GM23338 (cell line): Measurements from ENCODE around the gene RPL37A. TPM values are rescaled to one million over a fixed set of nuclear protein-coding genes. Genes with fewer than 3 reads are reported as not detected.

Source experiments
- ATAC-seq: fragments of 200-7000 bp; cut with Tn5 transposase; 3 replicates; pipeline ENCODE4 v1.9.1; 2020
- DNase-seq: peaks from one replicate; pipeline ENCODE4 v3.0.0-alpha.2; 2015; ENCODE audit warnings: low spot score
- H2AFZ ChIP-seq: fragments of 200-600 bp; sonication (generic); 2 replicates; pipeline ENCODE4 v1.8.0; 2016; ENCODE audit warnings: antibody characterized with exemption, mild to moderate bottlenecking, moderate library complexity
- H3F3A ChIP-seq: fragments of 200-600 bp; sonication (generic); replicated peaks from 2 replicates; pipeline ENCODE4 v1.8.0; 2017; ENCODE audit warnings: antibody characterized with exemption, mixed run types, low read depth
- H3K27ac ChIP-seq: fragments of 200-600 bp; sonication (generic); 2 replicates; pipeline ENCODE4 v1.6.1; 2016; ENCODE audit warnings: low read depth
- H3K27me3 ChIP-seq: fragments of 200-600 bp; sonication (generic); 2 replicates; pipeline ENCODE4 v1.8.0; 2016; ENCODE audit warnings: mild to moderate bottlenecking, mixed run types, moderate library complexity; ENCODE audit not compliant: insufficient read depth
- H3K36me3 ChIP-seq: fragments of 200-600 bp; sonication (generic); 2 replicates; pipeline ENCODE4 v1.8.0; 2016; ENCODE audit warnings: mild to moderate bottlenecking; ENCODE audit not compliant: insufficient read depth
- H3K4me1 ChIP-seq: fragments of 200-600 bp; sonication (generic); 2 replicates; pipeline ENCODE4 v1.8.0; 2016; ENCODE audit warnings: mild to moderate bottlenecking, moderate library complexity; ENCODE audit not compliant: insufficient read depth
- H3K4me2 ChIP-seq: fragments of 200-600 bp; sonication (generic); 2 replicates; pipeline ENCODE4 v1.7.1; 2017; ENCODE audit warnings: mixed run types
- H3K4me3 ChIP-seq: fragments of 200-600 bp; sonication (generic); 2 replicates; pipeline ENCODE4 v1.6.1; 2016; ENCODE audit warnings: mixed run types
- H3K79me2 ChIP-seq: fragments of 200-600 bp; sonication (generic); replicated peaks from 2 replicates; pipeline ENCODE4 v1.8.0; 2017; ENCODE audit warnings: mild to moderate bottlenecking; ENCODE audit not compliant: insufficient read depth
- H3K9me2 ChIP-seq: fragments of 200-600 bp; sonication (generic); 2 replicates; pipeline ENCODE4 v1.8.0; 2017; ENCODE audit not compliant: insufficient read depth
- H4K20me1 ChIP-seq: fragments of 200-600 bp; sonication (generic); replicated peaks from 2 replicates; pipeline ENCODE4 v1.8.0; 2017; ENCODE audit warnings: mild to moderate bottlenecking; ENCODE audit not compliant: insufficient read depth
- H3K27ac Mint-ChIP-seq: 2 replicates; pipeline ENCODE4 v1.8.0; 2020; ENCODE audit warnings: inconsistent platforms, mild to moderate bottlenecking, moderate library complexity, mixed read lengths
- H3K27me3 Mint-ChIP-seq: 3 replicates; pipeline ENCODE4 v1.8.0; 2022; ENCODE audit warnings: low read depth, mild to moderate bottlenecking, moderate library complexity, mixed read lengths, inconsistent platforms; ENCODE audit not compliant: insufficient read depth, poor library complexity
- H3K36me3 Mint-ChIP-seq: 3 replicates; pipeline ENCODE4 v1.8.0; 2021; ENCODE audit warnings: low read depth, mild to moderate bottlenecking, inconsistent platforms, moderate library complexity, mixed read lengths
- H3K4me1 Mint-ChIP-seq: 3 replicates; pipeline ENCODE4 v1.8.0; 2020; ENCODE audit warnings: mild to moderate bottlenecking, inconsistent platforms, mixed read lengths
- H3K4me3 Mint-ChIP-seq: 3 replicates; pipeline ENCODE4 v1.8.0; 2021; ENCODE audit warnings: moderate library complexity, mild to moderate bottlenecking, inconsistent platforms, mixed read lengths
- H3K9me3 Mint-ChIP-seq: 3 replicates; pipeline ENCODE4 v1.8.0; 2020; ENCODE audit warnings: moderate library complexity, mild to moderate bottlenecking, inconsistent platforms, mixed read lengths
- CREB1 ChIP-seq: fragments of 250-450 bp; sonication (Bioruptor Pico); IDR thresholded peaks from 2 replicates; pipeline ENCODE4 v1.5.0; 2020; ENCODE audit warnings: low read depth, mild to moderate bottlenecking, moderate library complexity
- CTCF ChIP-seq, 2 experiments: fragments of 200-600 bp in 1 of 2; sonication (generic) in 1 of 2; conservative IDR thresholded peaks; 2 replicates each; pipeline versions ENCODE4 v1.5.1 to v1.6.1; 2016 to 2017; ENCODE audit warnings: antibody characterized with exemption in 2 of 2, low read depth in 2 of 2, mild to moderate bottlenecking in 2 of 2, moderate library complexity in 1 of 2
- ETS1 ChIP-seq: IDR thresholded peaks from 2 replicates; pipeline ENCODE4 v1.6.1; 2016; ENCODE audit warnings: antibody characterized with exemption
- EZH2 ChIP-seq: fragments of 200-600 bp; sonication (generic); IDR thresholded peaks from one replicate; pipeline ENCODE4 v1.8.0; 2017; ENCODE audit warnings: antibody characterized with exemption, mild to moderate bottlenecking, low read depth; ENCODE audit not compliant: unreplicated experiment
- EZH2phosphoT487 ChIP-seq: fragments of 200-600 bp; sonication (generic); IDR thresholded peaks from one replicate; pipeline ENCODE4 v1.8.1; 2018; ENCODE audit warnings: antibody characterized with exemption; ENCODE audit not compliant: unreplicated experiment
- JUNB ChIP-seq: IDR thresholded peaks from one replicate; pipeline ENCODE4 v1.6.1; 2016; ENCODE audit warnings: antibody characterized with exemption; ENCODE audit not compliant: unreplicated experiment
- NANOG ChIP-seq: IDR thresholded peaks from 2 replicates; pipeline ENCODE4 v1.6.1; 2016; ENCODE audit warnings: antibody characterized with exemption, borderline replicate concordance
- POLR2AphosphoS5 ChIP-seq: IDR thresholded peaks from 2 replicates; pipeline ENCODE4 v1.6.1; 2016; ENCODE audit warnings: antibody characterized with exemption, low read depth
- REST ChIP-seq: IDR thresholded peaks from one replicate; pipeline ENCODE4 v1.6.1; 2018; ENCODE audit warnings: antibody characterized with exemption; ENCODE audit not compliant: unreplicated experiment
- ZNF114 ChIP-seq: fragments of 250-450 bp; sonication (Bioruptor Pico); IDR thresholded peaks from 2 replicates; pipeline ENCODE4 v1.5.0; 2020; ENCODE audit warnings: mild to moderate bottlenecking, moderate library complexity
- ZNF331 ChIP-seq: fragments of 250-450 bp; sonication (Bioruptor Pico); IDR thresholded peaks from 2 replicates; pipeline ENCODE4 v1.5.0; 2020; ENCODE audit warnings: low read depth, mild to moderate bottlenecking, moderate library complexity
- ZNF462 ChIP-seq: fragments of 250-450 bp; sonication (Bioruptor Pico); IDR thresholded peaks from 2 replicates; pipeline ENCODE4 v1.5.0; 2020; ENCODE audit warnings: mild to moderate bottlenecking, moderate library complexity
- polyA plus RNA-seq: library from polyadenylated mRNA; unstranded; fragments of >200 nt; fragmentation: Nextera tagmentation; extraction: Ambion mirVana; gene quantifications from 2 replicates; pipeline ENCODE4 v1.2.1, GENCODE V29; 2016
- total RNA-seq: library from RNA; depleted of rRNA; stranded (reverse); fragments of >200 nt; shearing (Covaris generic); gene quantifications from 2 replicates; pipeline ENCODE4 v1.2.3, GENCODE V29; 2014

RPL37A gene
- total and polyA plus RNA-seq, 2 experiments from 2014 or later: 1,118 to 5,036 TPM

GRCh38 chr2:216534809-216535208, 36.2 kb downstream of the RPL37A start (continued):
- TF ChIP-seq POLR2AphosphoS5: no peak
- TF ChIP-seq CREB1 (CRISPR knock-in tag): no peak
- no peak for TF ChIP-seq ZNF331 (CRISPR knock-in tag)
- no peak for TF ChIP-seq EZH2phosphoT487
- TF ChIP-seq NANOG: no peak

- Mint-ChIP-seq H3K4me1 (peaks cover 17% of the 10 kb centered on the region), H3K9me3 (no peaks in the 10 kb centered on the region; the same call in 2 of the 3 replicates), H3K4me3 (no peak overlapping the region), H3K36me3 (no peaks in the 10 kb centered on the region), H3K27ac (no peak overlapping the region), H3K27me3 (peaks cover 4% of the 10 kb centered on the region)
- ATAC-seq (peak; percentile 27; the same call in 1 of the 3 replicates), DNase-seq (no peak)
- H3K79me2 ChIP-seq: no peaks in the 10 kb centered on the region
- H3K27me3 ChIP-seq: no peaks in the 10 kb centered on the region
- H3K9me2 ChIP-seq: no peaks in the 10 kb centered on the region
- H3K27ac ChIP-seq: no peak overlapping the region
- no peaks in the 10 kb centered on the region for H3K36me3 ChIP-seq
- 0 out of 2 replicates have a peak, but pooled peaks cover 4% of the 10 kb centered on the region for H3F3A ChIP-seq
- H4K20me1 ChIP-seq: no peaks in the 10 kb centered on the region
- H3K4me2 ChIP-seq: no peak overlapping the region
- no peaks in the 10 kb centered on the region for H3K4me1 ChIP-seq
- no peak overlapping the region for H3K4me3 ChIP-seq
- no peak overlapping the region for H2AFZ ChIP-seq
- no peak for TF ChIP-seq ZNF462
- TF ChIP-seq NANOG: no peak
- TF ChIP-seq CTCF (conservative IDR thresholded peaks at IDR 0.05; ENCODE audit: low read depth in 2 of 2): no peak
- no peak for TF ChIP-seq CREB1 (CRISPR knock-in tag)
- TF ChIP-seq ETS1: no peak
- TF ChIP-seq JUNB: no peak
- TF ChIP-seq EZH2phosphoT487: no peak
- no peak for TF ChIP-seq ZNF331 (CRISPR knock-in tag)
- no peak for TF ChIP-seq POLR2AphosphoS5
- no peak for TF ChIP-seq REST
- TF ChIP-seq EZH2: no peak
- no peak for TF ChIP-seq ZNF114 (CRISPR knock-in tag)
Observed at GRCh38 chr2:216535454-216535995, 36.9 kb downstream of the RPL37A start.
